ENCODE results near the gene LPCAT3. TPM values are rescaled to one million over a fixed set of nuclear protein-coding genes. Genes with fewer than 3 reads are reported as not detected.

LPCAT3 gene
- total and polyA plus RNA-seq, 2 of the 13 experiments (the other 11 are each of a cell fraction or from before 2014, with no cell fraction given) = 44.5 to 64.3 TPM

DNA sequence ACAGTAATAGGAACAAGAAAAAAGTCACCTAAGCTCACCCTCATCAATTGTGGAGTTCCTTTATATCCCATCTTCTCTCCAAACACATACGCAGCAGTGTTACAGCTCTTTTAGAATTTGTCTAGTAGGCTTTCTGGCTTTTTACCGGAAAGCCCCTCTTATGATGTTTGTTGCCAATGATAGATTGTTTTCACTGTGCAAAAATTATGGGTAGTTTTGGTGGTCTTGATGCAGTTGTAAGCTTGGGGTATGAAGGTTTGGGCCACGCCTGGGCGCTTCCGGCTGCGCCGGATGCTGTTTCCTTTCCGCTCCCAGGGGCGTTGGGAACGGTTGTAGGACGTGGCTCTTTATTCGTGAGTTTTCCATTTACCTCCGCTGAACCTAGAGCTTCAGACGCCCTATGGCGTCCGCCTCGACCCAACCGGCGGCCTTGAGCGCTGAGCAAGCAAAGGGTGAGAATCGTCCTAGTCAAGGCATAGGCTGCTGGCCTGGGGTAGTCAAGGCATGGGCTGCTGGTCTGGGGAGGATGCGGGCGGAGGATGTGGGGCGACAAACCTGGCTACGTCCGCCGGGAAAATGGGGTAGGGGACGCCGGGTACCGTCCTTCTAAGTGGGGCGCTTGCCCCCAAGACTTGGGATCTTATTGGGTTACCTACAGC, 74.4 kb downstream of the LPCAT3 start, which contains the start of the genes C12orf57 and RNU7-1 (continued):
- TF ChIP-seq, protein P1, sequence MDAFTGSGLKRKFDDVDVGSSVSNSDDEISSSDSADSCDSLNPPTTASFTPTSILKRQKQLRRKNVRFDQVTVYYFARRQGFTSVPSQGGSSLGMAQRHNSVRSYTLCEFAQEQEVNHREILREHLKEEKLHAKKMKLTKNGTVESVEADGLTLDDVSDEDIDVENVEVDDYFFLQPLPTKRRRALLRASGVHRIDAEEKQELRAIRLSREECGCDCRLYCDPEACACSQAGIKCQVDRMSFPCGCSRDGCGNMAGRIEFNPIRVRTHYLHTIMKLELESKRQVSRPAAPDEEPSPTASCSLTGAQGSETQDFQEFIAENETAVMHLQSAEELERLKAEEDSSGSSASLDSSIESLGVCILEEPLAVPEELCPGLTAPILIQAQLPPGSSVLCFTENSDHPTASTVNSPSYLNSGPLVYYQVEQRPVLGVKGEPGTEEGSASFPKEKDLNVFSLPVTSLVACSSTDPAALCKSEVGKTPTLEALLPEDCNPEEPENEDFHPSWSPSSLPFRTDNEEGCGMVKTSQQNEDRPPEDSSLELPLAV (CRISPR knock-in tag; conservative IDR thresholded peaks at IDR 0.05; ENCODE audit: low read depth) = peak; percentile 29
- TF ChIP-seq, protein P2, sequence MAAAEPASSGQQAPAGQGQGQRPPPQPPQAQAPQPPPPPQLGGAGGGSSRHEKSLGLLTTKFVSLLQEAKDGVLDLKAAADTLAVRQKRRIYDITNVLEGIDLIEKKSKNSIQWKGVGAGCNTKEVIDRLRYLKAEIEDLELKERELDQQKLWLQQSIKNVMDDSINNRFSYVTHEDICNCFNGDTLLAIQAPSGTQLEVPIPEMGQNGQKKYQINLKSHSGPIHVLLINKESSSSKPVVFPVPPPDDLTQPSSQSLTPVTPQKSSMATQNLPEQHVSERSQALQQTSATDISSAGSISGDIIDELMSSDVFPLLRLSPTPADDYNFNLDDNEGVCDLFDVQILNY (CRISPR knock-in tag; conservative IDR thresholded peaks at IDR 0.05) = no peak
- no peak; the same call in 1 of the 2 replicates for TF ChIP-seq ZNF230 (CRISPR knock-in tag; IDR thresholded peaks at IDR 0.05)
- TF ChIP-seq ZNF557 (CRISPR knock-in tag; IDR thresholded peaks at IDR 0.05) = 0 out of 2 replicates have a peak, but pooled peaks have one; percentile 73
- TF ChIP-seq DMAP1 (CRISPR knock-in tag; IDR thresholded peaks at IDR 0.05) = peak; percentile 83
- no peak for TF ChIP-seq ZNF263 (CRISPR knock-in tag; IDR thresholded peaks at IDR 0.05)
- TF ChIP-seq ZC3H4 (CRISPR knock-in tag; IDR thresholded peaks at IDR 0.05; ENCODE audit: borderline replicate concordance) = peak; percentile 98
- TF ChIP-seq, protein P3, sequence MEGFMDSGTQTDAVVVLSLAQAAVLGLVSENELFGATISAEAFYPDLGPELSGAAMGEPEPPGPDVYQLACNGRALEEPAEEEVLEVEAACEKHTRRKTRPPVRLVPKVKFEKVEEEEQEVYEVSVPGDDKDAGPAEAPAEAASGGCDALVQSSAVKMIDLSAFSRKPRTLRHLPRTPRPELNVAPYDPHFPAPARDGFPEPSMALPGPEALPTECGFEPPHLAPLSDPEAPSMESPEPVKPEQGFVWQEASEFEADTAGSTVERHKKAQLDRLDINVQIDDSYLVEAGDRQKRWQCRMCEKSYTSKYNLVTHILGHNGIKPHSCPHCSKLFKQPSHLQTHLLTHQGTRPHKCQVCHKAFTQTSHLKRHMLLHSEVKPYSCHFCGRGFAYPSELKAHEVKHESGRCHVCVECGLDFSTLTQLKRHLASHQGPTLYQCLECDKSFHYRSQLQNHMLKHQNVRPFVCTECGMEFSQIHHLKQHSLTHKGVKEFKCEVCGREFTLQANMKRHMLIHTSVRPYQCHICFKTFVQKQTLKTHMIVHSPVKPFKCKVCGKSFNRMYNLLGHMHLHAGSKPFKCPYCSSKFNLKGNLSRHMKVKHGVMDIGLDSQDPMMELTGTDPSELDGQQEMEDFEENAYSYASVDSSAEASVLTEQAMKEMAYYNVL (CRISPR knock-in tag; IDR thresholded peaks at IDR 0.05; ENCODE audit: borderline replicate concordance) = no peak; the same call in 1 of the 2 replicates
- no peak for TF ChIP-seq TGIF2 (CRISPR knock-in tag; IDR thresholded peaks at IDR 0.05)
- peak; percentile 27 for TF ChIP-seq TEAD3 (CRISPR knock-in tag; optimal IDR thresholded peaks at IDR 0.05; ENCODE audit: borderline replicate concordance)
- TF ChIP-seq ZNF547 (CRISPR knock-in tag; IDR thresholded peaks at IDR 0.05) = no peak
- TF ChIP-seq, protein P4, sequence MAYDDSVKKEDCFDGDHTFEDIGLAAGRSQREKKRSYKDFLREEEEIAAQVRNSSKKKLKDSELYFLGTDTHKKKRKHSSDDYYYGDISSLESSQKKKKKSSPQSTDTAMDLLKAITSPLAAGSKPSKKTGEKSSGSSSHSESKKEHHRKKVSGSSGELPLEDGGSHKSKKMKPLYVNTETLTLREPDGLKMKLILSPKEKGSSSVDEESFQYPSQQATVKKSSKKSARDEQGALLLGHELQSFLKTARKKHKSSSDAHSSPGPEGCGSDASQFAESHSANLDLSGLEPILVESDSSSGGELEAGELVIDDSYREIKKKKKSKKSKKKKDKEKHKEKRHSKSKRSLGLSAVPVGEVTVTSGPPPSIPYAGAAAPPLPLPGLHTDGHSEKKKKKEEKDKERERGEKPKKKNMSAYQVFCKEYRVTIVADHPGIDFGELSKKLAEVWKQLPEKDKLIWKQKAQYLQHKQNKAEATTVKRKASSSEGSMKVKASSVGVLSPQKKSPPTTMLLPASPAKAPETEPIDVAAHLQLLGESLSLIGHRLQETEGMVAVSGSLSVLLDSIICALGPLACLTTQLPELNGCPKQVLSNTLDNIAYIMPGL (CRISPR knock-in tag; IDR thresholded peaks at IDR 0.05; ENCODE audit: borderline replicate concordance in 1 of 2, low read depth in 1 of 2) = peak; percentile 39 to 85; a peak in 3 of 4 replicates
- TF ChIP-seq, protein P5, sequence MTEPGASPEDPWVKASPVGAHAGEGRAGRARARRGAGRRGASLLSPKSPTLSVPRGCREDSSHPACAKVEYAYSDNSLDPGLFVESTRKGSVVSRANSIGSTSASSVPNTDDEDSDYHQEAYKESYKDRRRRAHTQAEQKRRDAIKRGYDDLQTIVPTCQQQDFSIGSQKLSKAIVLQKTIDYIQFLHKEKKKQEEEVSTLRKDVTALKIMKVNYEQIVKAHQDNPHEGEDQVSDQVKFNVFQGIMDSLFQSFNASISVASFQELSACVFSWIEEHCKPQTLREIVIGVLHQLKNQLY (CRISPR knock-in tag; IDR thresholded peaks at IDR 0.05) = peak; percentile 66
- peak; percentile 54; the same call in 1 of the 2 replicates for TF ChIP-seq ZNF746 (CRISPR knock-in tag; IDR thresholded peaks at IDR 0.05)
- TF ChIP-seq ELF1 (CRISPR knock-in tag; IDR thresholded peaks at IDR 0.05) = peak; percentile 70
- TF ChIP-seq SYNCRIP (IDR thresholded peaks at IDR 0.05; ENCODE audit: insufficient read depth, low read depth, low read length) = no peak
- peak; percentile 100 for TF ChIP-seq SNAPC2 (CRISPR knock-in tag; IDR thresholded peaks at IDR 0.05)
- TF ChIP-seq, protein P6, sequence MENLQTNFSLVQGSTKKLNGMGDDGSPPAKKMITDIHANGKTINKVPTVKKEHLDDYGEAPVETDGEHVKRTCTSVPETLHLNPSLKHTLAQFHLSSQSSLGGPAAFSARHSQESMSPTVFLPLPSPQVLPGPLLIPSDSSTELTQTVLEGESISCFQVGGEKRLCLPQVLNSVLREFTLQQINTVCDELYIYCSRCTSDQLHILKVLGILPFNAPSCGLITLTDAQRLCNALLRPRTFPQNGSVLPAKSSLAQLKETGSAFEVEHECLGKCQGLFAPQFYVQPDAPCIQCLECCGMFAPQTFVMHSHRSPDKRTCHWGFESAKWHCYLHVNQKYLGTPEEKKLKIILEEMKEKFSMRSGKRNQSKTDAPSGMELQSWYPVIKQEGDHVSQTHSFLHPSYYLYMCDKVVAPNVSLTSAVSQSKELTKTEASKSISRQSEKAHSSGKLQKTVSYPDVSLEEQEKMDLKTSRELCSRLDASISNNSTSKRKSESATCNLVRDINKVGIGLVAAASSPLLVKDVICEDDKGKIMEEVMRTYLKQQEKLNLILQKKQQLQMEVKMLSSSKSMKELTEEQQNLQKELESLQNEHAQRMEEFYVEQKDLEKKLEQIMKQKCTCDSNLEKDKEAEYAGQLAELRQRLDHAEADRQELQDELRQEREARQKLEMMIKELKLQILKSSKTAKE (CRISPR knock-in tag; IDR thresholded peaks at IDR 0.05; ENCODE audit: borderline replicate concordance) = no peak
- TF ChIP-seq GTF2F1 (IDR thresholded peaks at IDR 0.05; ENCODE audit: low read length) = peak; percentile 99
- TF ChIP-seq AKAP8 (CRISPR knock-in tag; IDR thresholded peaks at IDR 0.05) = no peak; the same call in 1 of the 2 replicates
- no peak for TF ChIP-seq JARID2 (CRISPR knock-in tag; IDR thresholded peaks at IDR 0.05; ENCODE audit: insufficient replicate concordance)

All from HepG2 (cell line).